ENCODE measurements around the gene IZUMO4. TPM values are rescaled to one million over a fixed set of nuclear protein-coding genes. Genes with fewer than 3 reads are reported as not detected.

IZUMO4 gene
- polyA plus RNA-seq, 4 donors = 4.0 to 9.2 (median 7.4) TPM

- DNase-seq (ENCODE audit: low read depth in 4 of 4, low spot score in 2 of 4) = no peak
These were observed 45.6 kb downstream of the IZUMO4 start for GRCh38 chr19:2142173-2142829.

GRCh38 chr19:2144190-2144589 is 47.5 kb downstream of the IZUMO4 start:
- DNase-seq (ENCODE audit: low read depth in 4 of 4, low spot score in 2 of 4) = no peak

- no peak for DNase-seq (ENCODE audit: low read depth in 4 of 4, low spot score in 2 of 4)
These were observed 49.1 kb downstream of the IZUMO4 start for GRCh38 chr19:2145831-2146241.

- DNase-seq (ENCODE audit: low read depth in 4 of 4, low spot score in 2 of 4) = no peak
These were observed 51.9 kb downstream of the IZUMO4 start for GRCh38 chr19:2148482-2149135.

Other genes starting within 250 kb of the IZUMO4 start
- gene REXO1, start 248.4 kb upstream of the IZUMO4 start, polyA plus RNA-seq (ENCODE audit: insufficient read length in 4 of 4) = 10 to 100 TPM; 20.4 to 35.7 (median 28.0) TPM
- 10 to 100 TPM in 2 of 4 donors, 1 to 10 TPM in 2; 5.6 to 13.8 (median 10.6) TPM for gene KLF16, start 233.3 kb upstream of the IZUMO4 start, polyA plus RNA-seq (ENCODE audit: insufficient read length in 4 of 4)
- gene ABHD17A, start 211.4 kb upstream of the IZUMO4 start, polyA plus RNA-seq (ENCODE audit: insufficient read length in 4 of 4) = 10 to 100 TPM; 32.5 to 69.4 (median 56.9) TPM
- gene ADAT3, start 191.5 kb upstream of the IZUMO4 start, polyA plus RNA-seq (ENCODE audit: insufficient read length in 4 of 4) = 1 to 10 TPM; 1.4 to 6.4 (median 3.7) TPM
- gene SCAMP4, start 191.5 kb upstream of the IZUMO4 start, polyA plus RNA-seq (ENCODE audit: insufficient read length in 4 of 4) = 10 to 100 TPM; 49.6 to 94.5 (median 86.5) TPM
- gene CSNK1G2, start 155.7 kb upstream of the IZUMO4 start, polyA plus RNA-seq (ENCODE audit: insufficient read length in 4 of 4) = 10 to 100 TPM; 44.8 to 82.8 (median 68.9) TPM
- 100 to 1,000 TPM in 2 of 4 donors, 10 to 100 TPM in 2; 75.3 to 134 (median 112) TPM for gene BTBD2, start 81.2 kb upstream of the IZUMO4 start, polyA plus RNA-seq (ENCODE audit: insufficient read length in 4 of 4)
- 10 to 100 TPM; 54.6 to 86.8 (median 81.6) TPM for gene MKNK2, start 45.7 kb upstream of the IZUMO4 start, polyA plus RNA-seq (ENCODE audit: insufficient read length in 4 of 4)
- gene MOB3A, start 589 bp upstream of the IZUMO4 start, polyA plus RNA-seq (ENCODE audit: insufficient read length in 4 of 4) = 10 to 100 TPM; 20.9 to 33.3 (median 25.1) TPM
- 100 to 1,000 TPM in 3 of 4 donors, 10 to 100 TPM in 1; 92.0 to 128 (median 113) TPM for gene AP3D1, start 54.7 kb downstream of the IZUMO4 start, polyA plus RNA-seq (ENCODE audit: insufficient read length in 4 of 4)
- 10 to 100 TPM; 20.1 to 43.7 (median 29.1) TPM for gene DOT1L, start 67.0 kb downstream of the IZUMO4 start, polyA plus RNA-seq (ENCODE audit: insufficient read length in 4 of 4)
- 10 to 100 TPM; 60.5 to 98.5 (median 82.3) TPM for gene PLEKHJ1, start 139.4 kb downstream of the IZUMO4 start, polyA plus RNA-seq (ENCODE audit: insufficient read length in 4 of 4)
- 10 to 100 TPM; 55.3 to 92.4 (median 84.6) TPM for gene SF3A2, start 139.9 kb downstream of the IZUMO4 start, polyA plus RNA-seq (ENCODE audit: insufficient read length in 4 of 4)
- gene AMH, start 152.4 kb downstream of the IZUMO4 start, polyA plus RNA-seq (ENCODE audit: insufficient read length in 4 of 4) = 1 to 10 TPM in 3 of 4 donors, under 1 TPM in 1; 0.96 to 3.8 (median 2.4) TPM
- gene JSRP1, start 159.5 kb downstream of the IZUMO4 start, polyA plus RNA-seq (ENCODE audit: insufficient read length in 4 of 4) = under 1 TPM; 0.23 to 0.94 (median 0.74) TPM
- gene PEAK3, start 185.3 kb downstream of the IZUMO4 start, polyA plus RNA-seq (ENCODE audit: insufficient read length in 4 of 4) = under 1 TPM in 3 of 4 donors, not detected in 1; 0.06 to 0.21 (median 0.16) TPM
- gene LINGO3, start 211.2 kb downstream of the IZUMO4 start, polyA plus RNA-seq (ENCODE audit: insufficient read length in 4 of 4) = under 1 TPM; 0.06 to 0.14 (median 0.09) TPM
- 100 to 1,000 TPM in 3 of 4 donors, 10 to 100 TPM in 1; 75.3 to 125 (median 114) TPM for gene LSM7, start 231.7 kb downstream of the IZUMO4 start, polyA plus RNA-seq (ENCODE audit: insufficient read length in 4 of 4)
- 100 to 1,000 TPM in 2 of 4 donors, 10 to 100 TPM in 2; 39.5 to 141 (median 89.3) TPM for gene SPPL2B, start 231.8 kb downstream of the IZUMO4 start, polyA plus RNA-seq (ENCODE audit: insufficient read length in 4 of 4)